ENCODE data around the gene LYPD1.

The LYPD1 gene

DNA sequence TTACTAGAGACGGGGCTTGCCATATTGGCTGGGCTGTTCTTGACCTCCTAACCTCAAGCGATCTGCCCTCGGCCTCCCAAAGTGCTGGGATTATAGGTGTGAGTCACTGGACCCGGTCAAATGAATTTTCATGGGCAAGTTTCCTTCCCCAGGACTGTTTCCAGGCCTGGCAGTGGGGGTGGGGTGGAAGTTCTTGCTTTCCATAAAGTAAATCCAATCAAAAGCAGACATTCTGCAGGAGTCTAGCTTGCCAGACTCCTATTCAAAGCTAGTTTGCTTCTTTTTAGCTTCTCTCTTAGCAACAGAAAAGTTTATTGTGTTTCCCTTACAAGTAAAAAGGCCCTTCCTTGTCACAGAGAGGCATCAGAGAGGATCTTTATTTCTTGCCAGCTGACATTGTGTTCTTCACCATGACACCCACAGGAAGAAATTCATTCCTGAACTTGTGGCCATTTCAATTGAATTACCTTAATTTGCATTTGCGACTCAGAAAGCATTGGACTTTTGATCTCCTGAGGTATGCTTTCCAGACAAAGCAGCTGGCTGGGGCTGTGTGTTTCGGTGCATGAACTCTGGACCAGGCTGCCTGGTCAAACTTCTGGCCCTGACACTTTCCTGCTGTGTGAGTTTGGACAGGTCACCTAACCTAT lies 37.9 kb downstream of the LYPD1 start:
- DNase-seq (ENCODE audit: low read depth in 2 of 2) = no peak

DNA sequence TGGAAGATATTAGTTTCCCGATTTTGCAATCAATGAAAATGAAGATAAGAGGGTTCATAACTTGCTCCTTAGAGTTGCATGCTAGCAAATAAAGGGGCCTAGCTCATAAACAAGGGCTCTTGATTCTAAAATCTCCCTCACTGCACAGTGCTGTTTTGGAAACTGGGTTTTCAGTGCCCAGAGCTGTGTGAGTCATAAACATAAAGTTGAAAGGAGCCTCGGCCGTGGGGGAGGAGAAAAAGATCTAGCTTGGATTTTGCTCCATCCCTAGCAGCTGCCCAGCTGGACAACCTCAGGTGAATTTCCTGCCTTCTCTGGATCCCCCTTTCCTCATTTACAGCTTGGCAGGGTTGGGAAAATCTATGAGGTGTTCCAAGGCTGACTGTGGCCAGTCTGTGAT lies 42.5 kb downstream of the LYPD1 start:
- DNase-seq (ENCODE audit: low read depth in 2 of 2) = no peak

DNA sequence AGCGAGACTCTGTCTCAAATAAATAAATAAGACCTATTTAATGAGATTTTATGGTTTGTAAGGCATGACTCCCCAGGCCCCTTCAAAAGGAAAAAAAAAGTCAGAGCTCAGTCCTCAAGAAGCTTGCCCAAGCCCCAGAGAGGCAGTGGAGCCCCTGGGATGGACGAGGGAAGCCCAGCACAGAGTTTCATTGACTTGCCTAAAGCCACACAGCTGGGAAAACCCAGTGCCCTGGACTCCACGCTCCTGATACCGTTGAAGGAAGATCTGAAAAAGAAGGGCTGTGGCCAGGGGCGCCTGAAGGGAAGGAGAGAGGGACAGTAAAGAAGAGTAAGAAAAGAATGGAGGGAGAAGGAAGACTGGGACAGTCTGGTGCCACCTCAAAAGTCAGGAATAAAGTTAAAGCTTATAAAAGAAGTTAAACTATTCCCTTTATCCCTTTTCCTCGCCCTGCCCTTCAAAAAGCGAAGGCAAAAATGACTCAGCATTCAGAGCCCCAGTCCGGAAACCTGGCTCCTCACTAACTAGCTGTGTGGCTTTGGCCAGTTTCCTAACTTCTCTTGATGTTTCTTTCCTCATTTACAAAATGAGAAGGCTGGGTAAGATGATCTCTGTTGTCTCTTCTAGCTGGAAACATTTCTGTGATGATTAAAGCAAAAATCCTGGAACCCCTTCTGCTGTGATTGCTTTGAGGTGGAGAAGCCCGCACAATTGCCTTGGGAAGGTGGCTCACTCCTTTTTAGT lies 46.7 kb downstream of the LYPD1 start:
- no peak for DNase-seq (ENCODE audit: low read depth in 2 of 2)

DNA sequence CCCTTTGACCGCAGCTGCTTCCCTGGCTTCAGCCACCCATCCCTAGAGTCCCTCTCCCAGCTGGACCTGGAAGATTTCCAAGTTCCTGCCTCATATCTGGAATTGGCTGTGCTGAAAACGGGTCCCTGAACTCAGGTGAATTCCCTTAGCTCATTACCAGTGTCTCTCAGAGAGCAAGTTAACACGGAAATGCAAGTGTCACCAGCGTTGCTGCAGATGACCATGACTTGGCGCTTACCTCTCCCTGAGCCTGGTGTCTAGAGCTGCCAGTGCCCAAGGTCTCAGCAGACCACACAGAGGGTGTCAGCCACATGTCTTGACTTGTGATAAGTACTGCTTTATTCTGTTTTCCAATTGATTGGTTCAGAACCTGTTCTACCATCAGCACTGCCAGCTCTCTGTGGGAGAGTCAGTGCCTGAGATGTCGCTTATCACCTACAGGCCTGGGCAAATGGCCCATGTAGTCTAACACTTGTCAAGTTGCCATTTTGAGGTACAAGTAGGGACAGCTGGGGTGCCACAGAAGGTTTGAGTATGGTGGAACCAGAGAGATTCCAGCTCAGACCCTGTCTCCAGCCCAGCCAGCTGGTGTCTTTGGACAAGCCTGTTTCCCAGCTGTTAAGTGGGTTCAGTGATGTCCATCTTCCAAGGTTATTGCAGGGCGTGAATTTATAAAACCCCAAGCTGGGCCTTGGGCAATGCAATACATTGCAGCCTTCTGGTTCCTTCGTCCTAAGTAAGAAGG lies 48.7 kb downstream of the LYPD1 start:
- DNase-seq (ENCODE audit: low read depth in 2 of 2) = no peak

DNA sequence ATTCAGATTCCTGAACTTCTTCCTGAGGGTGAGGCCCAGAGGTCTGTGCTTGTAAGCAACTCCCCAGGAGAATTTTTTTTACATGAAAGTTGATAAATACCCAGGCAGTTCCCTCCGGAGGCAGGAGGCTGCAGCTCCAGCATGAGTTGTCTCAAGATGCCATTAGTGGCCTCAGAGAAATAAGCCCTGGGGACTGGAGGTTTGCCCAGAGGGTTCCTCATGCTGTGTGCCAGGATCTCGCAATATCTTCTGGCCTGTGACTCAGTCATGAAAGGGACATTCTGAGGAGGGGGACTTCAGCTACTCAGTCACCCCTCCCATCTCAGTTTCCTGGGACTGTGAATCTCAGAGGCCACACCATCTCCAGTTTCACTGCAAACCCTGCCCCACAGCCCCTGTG lies 49.9 kb downstream of the LYPD1 start:
- DNase-seq (ENCODE audit: low read depth in 2 of 2) = no peak

DNA sequence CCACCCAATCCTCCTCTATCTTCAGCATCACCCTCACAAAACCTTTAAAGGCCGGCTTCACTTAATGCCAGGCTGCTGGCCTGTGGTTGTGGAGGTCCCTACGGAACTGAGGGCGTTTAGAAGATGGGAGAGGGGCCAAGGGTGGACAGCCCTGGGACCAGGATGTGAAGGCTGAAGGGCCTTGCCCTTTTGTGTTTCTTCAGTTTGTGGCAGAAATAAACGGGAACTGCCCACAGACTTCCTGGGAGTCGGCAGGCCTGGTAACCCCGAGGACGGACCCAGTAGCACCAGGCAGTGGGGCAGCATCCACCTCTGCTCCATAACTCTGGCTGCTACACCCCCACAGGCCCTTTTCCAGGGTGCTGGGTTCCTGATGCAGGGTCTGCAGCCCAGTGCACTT lies 51.3 kb downstream of the LYPD1 start:
- DNase-seq (ENCODE audit: low read depth in 2 of 2) = no peak

DNA sequence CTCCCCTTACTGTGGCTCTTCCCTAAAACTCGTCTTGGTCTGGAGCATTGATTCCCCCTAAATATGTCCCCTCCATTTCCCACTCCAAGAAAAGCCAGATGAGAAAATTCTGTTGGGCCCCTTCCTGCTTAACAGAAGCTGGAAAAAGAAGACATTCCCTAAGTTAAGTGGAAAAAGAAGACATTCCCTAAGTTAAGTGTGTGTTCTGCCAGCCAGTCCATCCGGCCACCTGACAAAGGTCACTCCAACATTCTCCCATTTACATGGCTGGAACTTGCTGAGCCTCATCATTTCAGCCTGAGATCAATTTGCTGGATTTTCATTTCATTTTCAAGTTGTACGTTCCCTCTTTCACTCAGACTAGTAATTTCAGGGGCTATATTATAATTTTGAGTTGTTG lies 52.0 kb downstream of the LYPD1 start:
- no peak for DNase-seq (ENCODE audit: low read depth in 2 of 2)

DNA sequence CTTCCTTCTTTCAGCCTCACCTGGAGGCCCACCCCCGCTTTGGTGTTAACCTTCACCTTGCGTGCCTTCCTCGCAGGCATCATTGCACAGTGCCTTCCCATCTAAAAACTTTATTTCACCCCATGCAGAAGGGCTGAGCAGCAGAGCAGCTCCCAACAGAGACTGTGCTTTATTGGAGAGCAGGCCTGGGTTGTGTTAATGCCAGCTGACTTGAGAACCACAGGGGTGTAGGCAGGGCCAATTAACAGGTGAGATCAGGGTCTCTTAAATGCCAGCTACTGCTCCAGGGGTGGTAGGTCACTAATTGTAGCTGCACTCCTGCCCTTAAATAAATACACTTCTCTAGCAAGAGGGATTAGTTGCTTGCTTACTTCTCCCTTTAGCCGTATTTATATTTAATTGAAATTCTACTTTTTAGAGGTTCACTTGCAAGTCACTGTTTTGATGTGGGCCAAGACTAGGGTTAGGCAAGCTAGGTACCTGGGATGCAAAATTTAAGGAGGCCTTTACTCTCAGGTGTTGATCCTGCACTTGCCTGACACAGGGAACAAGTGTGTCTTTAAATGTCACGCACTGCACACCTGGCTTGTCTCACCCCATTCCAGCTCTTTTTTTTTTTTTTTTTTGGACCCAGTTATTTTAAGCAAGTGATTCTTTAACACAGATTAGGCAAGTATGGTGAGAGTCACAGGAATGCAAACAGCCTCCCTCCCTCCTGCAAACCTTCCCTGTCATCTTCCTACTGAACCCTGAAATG lies 54.5 kb downstream of the LYPD1 start:
- no peak for DNase-seq (ENCODE audit: low read depth in 2 of 2)

DNA sequence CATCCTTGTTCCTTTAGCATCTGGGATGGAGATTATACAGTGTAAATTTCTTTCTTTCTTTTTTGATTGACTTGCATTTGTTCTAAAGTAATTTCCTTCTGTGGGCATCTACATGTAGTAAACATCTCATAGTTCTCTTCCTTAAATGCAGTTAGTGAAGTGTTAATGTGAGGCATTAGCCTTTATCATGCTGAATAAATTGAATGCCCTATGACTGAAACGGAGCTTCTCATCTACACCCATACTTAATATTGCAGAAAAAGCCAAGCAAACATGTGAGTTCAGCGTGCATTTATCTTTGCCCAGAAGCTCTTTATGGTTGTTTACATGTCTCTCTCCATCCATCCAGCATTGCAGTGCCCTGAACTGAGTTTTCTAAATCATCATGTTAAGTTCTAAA lies 58.3 kb downstream of the LYPD1 start:
- no peak for DNase-seq (ENCODE audit: low read depth in 2 of 2)

DNA sequence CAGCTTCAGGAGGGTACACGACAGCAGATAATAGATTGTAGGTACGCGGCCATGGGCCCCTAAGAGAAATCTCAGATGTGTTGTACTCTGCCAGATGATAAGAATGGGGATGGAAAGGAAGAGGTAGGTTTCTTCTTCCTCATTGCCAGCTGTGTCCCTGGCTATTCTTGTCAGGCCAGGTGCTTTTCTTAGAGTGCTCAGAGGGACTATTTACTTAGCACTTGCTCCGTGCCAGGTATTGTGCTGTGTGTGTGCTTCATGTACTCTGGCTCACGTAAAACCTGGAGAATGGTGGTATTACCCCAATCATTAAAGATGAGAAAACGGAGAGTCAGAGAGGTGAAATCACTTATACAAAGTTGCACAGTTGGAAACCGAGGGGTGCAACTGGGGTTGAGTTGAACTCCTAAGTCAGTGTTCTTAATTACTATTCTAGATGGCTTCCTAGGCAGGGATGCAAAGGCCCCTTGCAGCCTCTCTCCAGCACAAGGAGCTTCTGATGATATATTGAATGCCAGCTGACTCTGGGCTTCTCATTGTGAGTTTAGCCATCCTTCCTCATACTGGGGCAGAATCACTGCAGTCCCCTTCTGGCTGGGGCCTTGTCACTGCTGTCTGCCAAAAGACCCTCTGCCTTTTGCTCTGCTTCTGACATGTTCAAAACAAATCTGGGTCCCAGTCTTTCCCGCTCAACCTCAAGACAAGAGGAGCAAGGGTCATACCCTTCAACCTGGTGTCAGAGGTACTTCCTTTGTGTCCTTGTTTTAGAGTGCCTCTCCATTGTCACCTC lies 60.7 kb downstream of the LYPD1 start:
- no peak for DNase-seq (ENCODE audit: low read depth in 2 of 2)

DNA sequence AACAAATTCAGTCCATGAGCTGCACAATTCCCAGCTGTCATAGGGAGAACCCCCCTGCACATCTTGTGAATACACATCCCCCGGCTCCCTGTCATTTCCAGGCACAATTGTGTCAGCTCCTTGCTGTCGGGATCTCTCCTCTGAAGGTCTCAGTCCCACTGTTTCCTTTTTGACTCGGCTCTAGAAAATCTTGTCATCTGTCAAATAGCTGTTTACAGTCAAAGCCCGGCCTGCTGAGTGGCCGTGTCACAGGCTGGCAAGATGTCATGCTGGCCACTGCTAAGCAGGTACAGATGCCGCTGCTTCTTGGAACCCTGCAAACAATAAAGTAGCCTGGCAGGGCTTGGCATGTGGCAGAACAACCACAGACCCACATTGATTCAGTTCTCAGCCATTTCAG lies 61.7 kb downstream of the LYPD1 start:
- no peak for DNase-seq (ENCODE audit: low read depth in 2 of 2)

DNA sequence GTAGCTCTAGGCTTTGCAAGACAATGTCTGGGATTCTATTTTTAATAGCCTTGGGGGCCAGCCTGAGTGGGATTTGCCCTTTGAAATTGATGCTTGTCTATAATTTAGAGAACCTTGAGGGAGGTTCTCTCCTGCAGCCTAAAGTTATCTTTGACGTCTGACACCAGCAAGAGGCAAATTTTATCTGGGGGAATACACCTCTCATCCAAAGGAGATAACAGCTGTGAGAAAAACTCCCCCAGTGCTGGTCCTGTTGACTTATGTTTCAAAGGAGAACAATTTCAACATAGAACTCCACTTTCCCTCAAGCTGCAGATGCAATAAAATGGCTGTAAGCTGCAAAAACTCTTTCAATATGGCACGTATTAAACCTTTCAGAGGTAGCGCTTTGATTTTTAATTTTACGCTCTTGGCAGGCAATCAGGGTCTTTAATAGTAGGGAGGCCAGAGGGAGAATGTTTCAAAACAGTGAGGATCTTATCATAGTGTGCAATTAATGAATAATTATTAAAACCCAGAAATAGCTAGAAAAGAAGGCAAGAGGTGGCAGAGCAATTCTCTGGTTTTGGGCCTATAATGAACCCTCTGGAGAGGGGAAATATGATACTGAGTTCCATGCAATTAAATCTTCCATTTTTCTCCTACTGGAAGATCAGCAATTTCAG lies 62.4 kb downstream of the LYPD1 start:
- DNase-seq (ENCODE audit: low read depth in 2 of 2) = no peak

DNA sequence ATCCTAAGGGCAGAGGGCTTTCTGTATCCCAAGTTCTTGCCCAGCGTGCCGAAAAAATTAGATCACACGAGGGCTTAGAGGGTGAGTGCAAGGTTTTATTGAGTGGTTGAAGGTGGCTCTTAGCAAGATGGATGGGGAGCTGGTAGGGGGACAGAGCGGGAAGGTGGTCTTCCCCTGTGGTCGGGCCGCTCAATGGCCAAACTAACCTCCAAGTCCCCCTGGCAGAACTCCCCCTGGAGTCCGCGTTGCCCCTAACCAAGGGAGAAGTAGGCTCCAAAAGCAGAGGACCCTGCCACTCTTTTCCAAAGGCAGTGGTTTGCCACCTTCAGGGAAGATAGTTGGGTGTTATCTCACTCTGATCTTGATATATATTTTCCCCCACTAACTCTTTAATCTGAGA lies 63.4 kb downstream of the LYPD1 start:
- DNase-seq (ENCODE audit: low read depth in 2 of 2) = no peak

DNA sequence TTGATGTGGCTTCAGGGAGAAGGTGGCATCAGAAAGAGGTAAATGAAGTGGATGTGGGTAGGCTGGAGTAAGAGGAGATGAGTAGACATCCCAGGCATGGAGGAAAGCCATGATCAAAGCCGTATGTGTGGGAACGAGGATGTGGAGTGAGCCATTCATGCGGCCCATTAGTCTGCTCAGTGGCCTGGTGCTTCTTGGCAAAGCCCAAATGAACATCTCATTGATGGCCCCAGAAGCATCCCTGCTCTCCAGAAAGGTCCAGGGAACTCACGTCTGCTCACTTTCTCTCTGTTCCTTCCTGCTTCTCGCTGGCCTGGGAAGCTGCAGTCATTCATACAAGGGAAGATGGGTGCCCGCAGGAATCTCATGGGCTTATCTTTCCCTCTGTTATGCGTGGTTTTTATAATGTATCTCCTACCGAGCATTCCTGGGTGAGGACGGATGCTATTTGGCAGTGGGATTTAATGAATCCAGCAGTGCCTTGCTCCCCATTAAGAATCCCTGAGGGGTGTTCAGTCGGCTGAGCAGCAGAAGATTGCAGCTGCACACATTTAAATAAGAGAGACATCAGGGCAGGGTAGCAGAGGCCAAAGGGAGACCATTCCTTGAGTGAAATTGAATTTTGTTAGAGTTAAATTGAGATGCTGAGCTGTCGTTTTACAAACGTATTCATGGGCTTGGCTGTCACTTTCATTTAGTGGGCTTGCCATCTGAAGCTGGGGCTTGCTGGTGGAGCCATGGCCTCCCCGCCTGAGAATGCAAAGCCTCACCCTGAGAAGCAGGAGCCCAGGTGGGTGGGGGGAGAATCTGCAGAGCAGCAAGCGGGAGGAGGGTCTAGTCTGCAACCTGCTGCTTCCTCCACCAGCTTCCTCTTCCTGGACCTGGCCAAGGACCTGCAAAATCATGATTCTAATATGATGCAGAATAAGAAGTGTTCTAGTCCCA lies 64.5 kb downstream of the LYPD1 start:
- no peak for DNase-seq (ENCODE audit: low read depth in 2 of 2)

DNA sequence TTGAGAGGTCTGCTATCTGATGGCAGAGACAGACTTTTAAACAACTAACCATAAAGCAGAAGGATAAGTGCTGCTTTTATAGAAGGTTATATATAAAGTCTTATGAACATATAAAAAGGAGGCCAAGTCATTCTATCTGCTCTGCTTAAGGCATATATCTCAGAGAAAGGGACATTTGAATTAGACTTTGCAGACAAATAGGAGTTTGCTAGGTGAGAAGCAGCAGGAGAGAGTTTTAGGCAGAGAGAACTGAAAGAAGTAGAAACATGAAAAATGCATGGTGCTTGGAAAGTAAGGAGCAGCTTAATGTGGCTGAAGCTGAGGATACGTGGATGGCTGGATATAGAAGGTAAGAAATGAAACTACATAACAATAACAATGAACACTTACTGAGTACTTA lies 65.4 kb downstream of the LYPD1 start:
- DNase-seq (ENCODE audit: low read depth in 2 of 2) = no peak

DNA sequence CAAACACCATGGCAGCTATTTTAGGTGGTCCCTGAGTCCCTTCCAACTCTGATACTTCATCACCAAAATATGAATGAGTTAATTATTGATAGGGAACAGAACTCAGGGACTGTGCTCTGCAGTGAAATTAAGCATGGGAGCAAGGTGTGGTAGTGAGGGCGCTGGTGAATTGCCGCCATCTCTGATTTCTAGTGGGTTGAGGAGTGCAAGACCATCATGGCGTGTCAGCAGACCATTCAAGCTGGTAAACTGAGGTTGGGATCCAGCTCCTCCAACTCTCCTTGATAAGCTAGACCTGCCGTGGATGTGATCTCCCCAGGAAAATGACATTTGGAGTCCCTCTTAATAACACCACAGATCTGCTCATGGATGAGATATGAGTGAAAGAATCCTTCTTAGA lies 70.4 kb downstream of the LYPD1 start:
- no peak for DNase-seq (ENCODE audit: low read depth in 2 of 2)

DNA sequence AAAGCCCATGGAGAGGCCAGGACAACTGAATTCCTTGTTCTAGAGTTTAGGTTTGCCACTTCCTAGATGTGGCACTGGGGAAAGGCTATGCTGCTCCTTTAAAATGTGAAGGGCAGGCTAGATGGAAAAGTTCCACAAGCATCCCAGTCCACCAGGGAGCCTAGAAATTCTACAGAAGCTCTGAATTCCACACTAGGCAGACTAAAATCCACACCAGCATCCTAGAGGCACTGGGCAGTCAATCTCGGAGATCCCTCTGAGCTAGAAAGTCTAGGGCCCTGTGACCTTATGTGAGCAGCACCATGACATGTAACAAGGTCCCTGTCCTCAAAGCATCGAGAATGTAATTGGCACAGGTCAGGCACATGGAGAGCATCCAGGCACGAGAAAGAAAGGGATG lies 71.5 kb downstream of the LYPD1 start:
- DNase-seq (ENCODE audit: low read depth in 2 of 2) = no peak

DNA sequence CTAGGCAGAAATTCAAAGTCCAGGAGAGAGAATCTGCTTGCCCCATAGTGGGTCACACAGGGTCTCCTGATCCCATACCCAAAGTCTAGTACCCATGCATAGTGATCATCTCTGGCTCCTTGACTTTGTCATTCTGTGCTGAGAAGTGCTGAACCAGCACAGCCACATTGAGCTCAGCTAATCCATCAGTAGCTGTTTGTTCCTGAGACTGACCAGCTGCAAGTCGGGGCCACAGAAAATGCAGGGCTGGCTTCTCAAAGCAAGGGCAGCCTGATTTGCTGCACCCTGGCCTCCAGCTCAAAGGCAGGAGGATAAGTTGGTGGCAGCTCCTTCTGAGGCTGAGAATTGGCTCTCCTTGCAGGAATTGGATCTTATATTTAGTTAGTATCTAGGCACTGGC lies 72.2 kb downstream of the LYPD1 start:
- no peak for DNase-seq (ENCODE audit: low read depth in 2 of 2)

DNA sequence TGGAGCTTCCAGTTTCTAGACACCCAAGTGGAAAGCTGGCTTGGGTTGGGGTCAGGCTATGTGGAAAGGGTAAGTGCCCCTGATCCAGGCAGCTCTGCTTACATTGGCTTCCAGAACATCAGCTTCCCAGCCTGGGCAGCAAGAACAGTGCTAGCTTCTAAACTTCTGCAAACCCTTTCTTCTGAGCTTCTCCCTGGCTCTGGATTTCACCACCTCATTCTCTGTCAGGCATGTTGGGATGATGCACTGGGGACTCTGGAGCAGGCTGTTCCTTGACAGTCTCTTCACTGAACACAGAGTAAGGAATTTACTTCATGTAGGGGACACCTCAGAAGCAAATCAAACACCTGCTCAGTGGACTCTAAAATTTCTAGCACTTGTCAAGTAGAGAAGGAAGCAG lies 72.8 kb downstream of the LYPD1 start:
- no peak for DNase-seq (ENCODE audit: low read depth in 2 of 2)

DNA sequence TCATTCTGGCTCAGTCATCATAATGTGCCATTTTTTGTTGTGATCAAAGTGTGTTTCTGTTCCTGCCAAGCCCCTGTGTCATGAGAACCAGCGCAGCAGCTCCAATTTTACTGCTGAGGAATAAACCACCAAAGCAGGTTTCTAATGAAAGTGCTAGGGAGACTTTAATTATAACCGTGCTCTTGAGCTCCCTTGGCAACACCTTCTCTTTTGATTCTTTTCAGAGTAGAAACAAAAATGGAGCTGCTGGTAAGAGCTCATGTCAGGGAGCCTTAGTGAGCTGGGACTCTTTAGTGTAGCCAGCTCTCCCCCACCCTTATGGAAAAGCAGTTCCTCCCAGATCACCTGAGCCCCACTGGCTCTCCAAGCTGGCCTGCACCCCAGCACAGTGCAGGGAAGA lies 74.3 kb downstream of the LYPD1 start:
- DNase-seq (ENCODE audit: low read depth in 2 of 2) = no peak
